BJ (cell line): Measurements from ENCODE around the gene CD58. TPM values are rescaled to one million over a fixed set of nuclear protein-coding genes. Genes with fewer than 3 reads are reported as not detected.

ENCODE experiments used
- CTCF ChIA-PET: fragments of 350-600 bp; formaldehyde crosslinking; extraction: SDS; loops from one replicate; lab custom pipeline; 2021; ENCODE audit warnings: antibody characterized with exemption, inconsistent platforms; lab: Yijun Ruan, JAX
- POLR2A ChIA-PET: fragments of 300-600 bp; sonication (Branson Sonifier 250); formaldehyde crosslinking; extraction: SDS; loops from one replicate; lab custom pipeline; 2021; ENCODE audit warnings: antibody characterized with exemption; lab: Charles Lee
- DNase-seq: peaks from one replicate; pipeline ENCODE4 v3.0.0-alpha.2; 2011; ENCODE audit warnings: low read depth
- H3K27me3 ChIP-seq: 2 replicates; pipeline ENCODE4 v1.6.0; 2011; ENCODE audit warnings: low read length; ENCODE audit not compliant: control insufficient read depth, insufficient read depth
- H3K36me3 ChIP-seq: 2 replicates; pipeline ENCODE4 v1.5.1; 2011; ENCODE audit warnings: low read length; ENCODE audit not compliant: control insufficient read depth, insufficient read depth
- H3K4me3 ChIP-seq: 2 replicates; pipeline ENCODE4 v1.5.1; 2011; ENCODE audit warnings: low read depth, mild to moderate bottlenecking, control low read depth, low read length
- polyA plus RNA-seq: library from polyadenylated mRNA; depleted of rRNA; stranded (reverse); fragments of >200 nt; gene quantifications from 2 replicates; pipeline ENCODE4 v1.2.3, GENCODE V29; 2011
- TF ChIP-seq, protein P1 (sequence below): IDR thresholded peaks from 2 replicates; pipeline ENCODE4 v1.5.1; 2011; ENCODE audit warnings: low read depth, mild to moderate bottlenecking, control low read depth, inconsistent platforms, low read length, moderate library complexity; ENCODE audit not compliant: insufficient read depth

The CD58 gene
- polyA plus RNA-seq, 1 experiment, result 11.7 TPM

DNA sequence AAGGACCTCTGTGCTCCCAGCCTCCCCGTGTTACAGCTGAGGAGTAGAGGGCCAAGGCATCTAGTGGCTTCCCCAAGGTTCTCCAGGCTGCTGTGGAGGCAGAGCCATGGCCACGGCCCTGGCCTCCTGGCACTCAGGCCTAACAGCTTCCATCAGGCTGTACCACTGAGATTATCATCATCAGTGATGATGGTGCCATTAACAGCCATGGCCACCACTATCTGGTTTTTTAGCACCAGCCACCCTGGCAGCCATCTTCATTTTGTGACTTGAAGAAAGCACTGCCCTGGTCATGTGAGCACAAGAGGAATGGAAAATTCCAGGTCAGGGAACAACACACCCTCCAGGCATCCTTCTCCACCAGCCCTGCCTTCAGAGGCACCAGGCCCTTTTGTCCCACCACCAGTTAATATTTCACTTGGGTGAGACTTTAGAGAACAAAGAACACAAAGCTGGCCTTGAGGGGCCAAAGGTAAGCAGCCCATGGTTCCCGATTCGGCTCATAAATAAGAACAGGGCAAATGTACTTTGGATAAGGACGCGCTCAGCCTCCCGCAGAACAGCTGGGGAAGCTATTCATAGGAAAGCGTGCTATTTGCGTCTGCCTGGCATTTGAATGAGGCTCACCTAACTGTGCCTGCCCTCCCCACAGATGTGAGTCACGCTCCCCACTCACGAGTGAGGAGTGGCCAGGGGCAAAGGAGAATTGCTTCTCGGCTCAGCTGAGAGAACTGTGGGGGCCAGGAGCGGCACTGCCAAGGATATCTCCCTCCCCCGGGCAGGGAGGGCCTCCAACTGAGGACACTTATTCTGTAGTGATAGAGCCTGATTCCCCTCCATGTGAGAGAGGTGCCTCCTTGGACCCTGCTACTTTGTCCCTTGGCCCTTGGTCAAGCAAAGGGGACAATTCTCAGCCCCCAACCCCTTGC, 95.6 kb downstream of the CD58 start:
- no peaks in the 10 kb centered on the region for H3K36me3 ChIP-seq
- no peak for DNase-seq
- POLR2A ChIA-PET, result no interaction called here
- peaks cover 5% of the 10 kb centered on the region; the same call in 1 of the 2 replicates for H3K27me3 ChIP-seq
- CTCF ChIA-PET, result interaction anchor here (1.6 to 5.7 kb wide), 2 partner anchors 11 to 336 kb away, joined by 4 to 48 read pairs; no protein-coding TSS in a partner anchor
- TF ChIP-seq, protein P1, sequence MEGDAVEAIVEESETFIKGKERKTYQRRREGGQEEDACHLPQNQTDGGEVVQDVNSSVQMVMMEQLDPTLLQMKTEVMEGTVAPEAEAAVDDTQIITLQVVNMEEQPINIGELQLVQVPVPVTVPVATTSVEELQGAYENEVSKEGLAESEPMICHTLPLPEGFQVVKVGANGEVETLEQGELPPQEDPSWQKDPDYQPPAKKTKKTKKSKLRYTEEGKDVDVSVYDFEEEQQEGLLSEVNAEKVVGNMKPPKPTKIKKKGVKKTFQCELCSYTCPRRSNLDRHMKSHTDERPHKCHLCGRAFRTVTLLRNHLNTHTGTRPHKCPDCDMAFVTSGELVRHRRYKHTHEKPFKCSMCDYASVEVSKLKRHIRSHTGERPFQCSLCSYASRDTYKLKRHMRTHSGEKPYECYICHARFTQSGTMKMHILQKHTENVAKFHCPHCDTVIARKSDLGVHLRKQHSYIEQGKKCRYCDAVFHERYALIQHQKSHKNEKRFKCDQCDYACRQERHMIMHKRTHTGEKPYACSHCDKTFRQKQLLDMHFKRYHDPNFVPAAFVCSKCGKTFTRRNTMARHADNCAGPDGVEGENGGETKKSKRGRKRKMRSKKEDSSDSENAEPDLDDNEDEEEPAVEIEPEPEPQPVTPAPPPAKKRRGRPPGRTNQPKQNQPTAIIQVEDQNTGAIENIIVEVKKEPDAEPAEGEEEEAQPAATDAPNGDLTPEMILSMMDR, result no peak
- no peak overlapping the region for H3K4me3 ChIP-seq

DNA sequence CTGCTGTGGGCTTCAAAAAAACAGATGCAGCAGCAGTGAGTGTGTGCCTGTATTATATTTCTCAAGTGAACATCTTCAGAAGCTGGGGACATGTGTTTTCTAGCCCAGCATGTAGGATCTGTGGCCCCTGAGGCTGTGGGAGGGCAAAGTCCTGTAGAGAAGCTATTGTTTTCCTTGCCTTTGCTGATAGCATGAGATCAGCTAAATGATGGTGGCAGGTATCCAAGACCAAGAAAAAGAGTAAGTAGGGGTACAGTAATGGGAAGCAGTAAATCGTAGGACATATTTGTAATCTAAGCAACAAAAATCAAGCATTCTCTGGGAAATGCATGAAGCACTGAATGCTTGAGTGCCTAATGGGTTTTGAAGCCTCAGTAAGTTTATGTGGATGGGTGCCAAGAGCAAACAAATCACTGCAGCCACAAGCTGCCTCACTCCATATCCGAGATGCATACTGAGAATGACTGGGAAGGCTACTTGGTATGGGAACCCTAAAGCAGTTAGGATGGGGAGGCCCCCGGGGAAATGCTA, 98.3 kb downstream of the CD58 start:
- Histone ChIP-seq H3K36me3 (no peaks in the 10 kb centered on the region), H3K27me3 (peaks cover 5% of the 10 kb centered on the region; the same call in 1 of the 2 replicates), H3K4me3 (no peak overlapping the region)
- CTCF ChIA-PET, result interaction anchor here (1.2 to 5.7 kb wide), 2 partner anchors 10 to 13 kb away, joined by 3 to 48 read pairs; no protein-coding TSS in a partner anchor
- no peak for DNase-seq
- TF ChIP-seq, protein P1, result no peak
- POLR2A ChIA-PET, result no interaction called here

DNA sequence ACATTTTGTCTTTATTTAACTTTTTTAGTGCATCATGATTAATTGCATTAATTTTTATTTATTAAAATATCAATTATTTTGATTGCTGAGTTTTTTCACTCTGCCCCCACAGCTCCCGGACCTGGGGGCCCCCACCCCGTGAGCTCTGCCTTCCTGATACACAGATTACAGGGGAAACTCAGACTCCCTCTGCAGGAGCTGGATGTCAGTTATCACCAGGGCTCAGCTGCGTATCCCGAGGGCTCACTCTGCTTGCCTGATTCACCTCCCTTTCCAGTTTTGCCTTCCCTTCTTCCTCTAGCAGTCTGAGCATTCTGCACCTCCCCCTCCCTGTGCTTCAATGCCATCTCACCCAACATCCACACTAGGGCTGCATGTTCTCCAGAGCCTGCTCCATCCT, 99.6 kb downstream of the CD58 start:
- Histone ChIP-seq H3K36me3 (no peaks in the 10 kb centered on the region), H3K27me3 (peaks cover 2% of the 10 kb centered on the region; the same call in 1 of the 2 replicates), H3K4me3 (no peak overlapping the region)
- DNase-seq, result no peak
- POLR2A ChIA-PET, result no interaction called here
- TF ChIP-seq, protein P1, result no peak
- CTCF ChIA-PET, result interaction anchor here (1.0 kb wide), 1 partner anchor 15 kb away, joined by 3 read pairs; no protein-coding TSS in a partner anchor

DNA sequence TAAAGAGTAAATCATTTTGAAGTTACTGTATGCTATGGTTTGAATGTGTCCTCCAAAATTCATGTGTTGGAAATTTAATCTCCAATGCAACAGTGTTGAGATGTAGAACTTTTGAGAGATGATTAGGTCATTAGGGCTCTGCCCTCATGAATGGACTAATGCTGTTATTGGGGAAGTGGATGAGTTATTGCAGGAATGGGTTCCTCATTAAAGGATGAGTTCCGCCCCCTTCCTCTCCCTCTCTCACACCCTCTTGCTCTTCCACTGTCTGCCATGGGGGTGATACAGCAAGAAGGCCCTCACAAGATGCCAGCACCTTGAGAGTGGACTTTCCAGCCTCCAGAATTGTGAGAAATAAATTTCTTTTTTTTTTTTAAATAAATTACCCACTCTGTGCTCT, 100.2 kb downstream of the CD58 start:
- Histone ChIP-seq H3K4me3 (no peak overlapping the region), H3K27me3 (peaks cover 4% of the 10 kb centered on the region; the same call in 1 of the 2 replicates), H3K36me3 (no peaks in the 10 kb centered on the region)
- no peak for DNase-seq
- POLR2A ChIA-PET, result no interaction called here
- TF ChIP-seq, protein P1, result no peak
- CTCF ChIA-PET, result interaction anchor here (1.0 kb wide), 1 partner anchor 105 kb away, joined by 3 read pairs; no protein-coding TSS in a partner anchor
